GM18505 (cell line): Measurements from ENCODE around the gene GPATCH11.

Source experiments
- ATAC-seq: cut with Tn5 transposase; IDR thresholded peaks from one replicate; pipeline ENCODE4 v1.9.1; 2021; ENCODE audit not compliant: unreplicated experiment
- POLR2A ChIP-seq: IDR thresholded peaks from 4 replicates; pipeline ENCODE4 v1.6.1; 2011; ENCODE audit warnings: borderline replicate concordance; ENCODE audit not compliant: insufficient read depth, insufficient read length; ENCODE audit errors: extremely low read depth

The GPATCH11 gene

GRCh38 chr2:37125416-37125815, 41.1 kb downstream of the GPATCH11 start:
- no peak for ATAC-seq

GRCh38 chr2:37132914-37133313, 48.6 kb downstream of the GPATCH11 start:
- ATAC-seq: no peak
- no peak for TF ChIP-seq POLR2A

More at GRCh38 chr2:37125416-37125815, 41.1 kb downstream of the GPATCH11 start:
- TF ChIP-seq POLR2A: no peak

GRCh38 chr2:37142546-37142945, 58.2 kb downstream of the GPATCH11 start:
- TF ChIP-seq POLR2A: no peak
- no peak for ATAC-seq

GRCh38 chr2:37143974-37144373, 59.7 kb downstream of the GPATCH11 start:
- no peak for ATAC-seq
- no peak for TF ChIP-seq POLR2A

GRCh38 chr2:37146062-37146461, 61.7 kb downstream of the GPATCH11 start:
- no peak for ATAC-seq
- TF ChIP-seq POLR2A: no peak

- no peak for ATAC-seq
- TF ChIP-seq POLR2A: no peak
Measured at GRCh38 chr2:37148325-37148724, 64.0 kb downstream of the GPATCH11 start.
